Measurements from ENCODE around the gene ADCY1. TPM values are rescaled to one million over a fixed set of nuclear protein-coding genes. Genes with fewer than 3 reads are reported as not detected.

Gene ADCY1
- total and polyA plus RNA-seq, 4 donors: 21.8 to 79.2 (median 72.3) TPM

- Histone ChIP-seq H3K36me3 (ENCODE audit: control insufficient read depth, insufficient read depth, low read length) (peaks cover 72% of the 10 kb centered on the region), H3K4me1 (ENCODE audit: control insufficient read depth, insufficient read depth, low read length) (peaks cover 3% of the 10 kb centered on the region), H3K4me3 (ENCODE audit: low read depth, low read length) (no peak overlapping the region), H3K9me3 (ENCODE audit: control insufficient read depth, insufficient read depth, low read length) (no peaks in the 10 kb centered on the region), H3K27ac (ENCODE audit: low read depth, low read length) (no peak overlapping the region), H3K27me3 (ENCODE audit: control insufficient read depth, insufficient read depth, low read length) (no peaks in the 10 kb centered on the region)
- DNase-seq (ENCODE audit: low read depth in 4 of 6, low spot score in 6 of 6): no peak
- 94% methylated on average over 11 of the region's 11 CpGs for WGBS (ENCODE audit: insufficient coverage)
Observed at GRCh38 chr7:45685619-45686240, 111.6 kb downstream of the ADCY1 start.

DNA sequence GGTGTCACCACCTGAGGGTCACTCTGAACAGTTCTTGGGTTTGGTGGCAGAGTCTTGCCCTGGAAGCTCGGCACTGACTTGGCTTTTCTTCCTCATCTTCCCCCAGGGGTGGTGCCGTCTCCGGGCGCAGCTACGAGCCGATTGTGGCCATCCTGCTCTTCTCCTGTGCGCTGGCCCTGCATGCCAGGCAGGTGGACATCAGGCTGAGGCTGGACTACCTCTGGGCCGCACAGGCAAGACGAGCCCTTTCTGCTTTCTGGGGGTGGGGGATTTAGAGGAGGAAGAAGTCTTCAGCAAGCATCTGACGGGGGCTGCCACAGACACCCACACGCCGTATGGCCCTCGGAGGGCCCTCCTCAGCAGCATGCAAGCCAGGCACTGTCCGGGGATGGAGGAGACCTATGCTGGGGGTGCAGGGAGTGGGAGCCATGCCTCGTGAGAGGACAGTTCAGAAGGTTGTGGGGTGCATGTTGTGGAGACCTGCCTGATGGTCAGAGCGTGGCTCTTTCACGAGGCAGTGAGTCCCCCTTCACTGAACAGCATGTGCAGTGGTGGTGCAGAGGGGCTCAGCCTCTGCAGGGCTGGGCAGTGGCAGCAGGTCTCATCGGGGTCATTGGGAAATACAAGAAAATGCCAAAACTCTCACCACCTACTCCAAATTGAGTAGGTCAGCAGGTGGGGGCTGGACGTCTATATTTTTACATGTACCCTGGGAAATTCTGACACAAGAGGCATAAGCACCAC is 112.4 kb downstream of the ADCY1 start:
- peaks cover 66% of the 10 kb centered on the region for H3K36me3 ChIP-seq (ENCODE audit: control insufficient read depth, insufficient read depth, low read length)
- WGBS (ENCODE audit: insufficient coverage): 97% methylated on average over 18 of the region's 19 CpGs
- no peaks in the 10 kb centered on the region for H3K9me3 ChIP-seq (ENCODE audit: control insufficient read depth, insufficient read depth, low read length)
- H3K27ac ChIP-seq (ENCODE audit: low read depth, low read length): no peak overlapping the region
- peaks cover 3% of the 10 kb centered on the region for H3K4me1 ChIP-seq (ENCODE audit: control insufficient read depth, insufficient read depth, low read length)
- no peaks in the 10 kb centered on the region for H3K27me3 ChIP-seq (ENCODE audit: control insufficient read depth, insufficient read depth, low read length)
- no peak for DNase-seq (ENCODE audit: low read depth in 4 of 6, low spot score in 6 of 6)
- no peak overlapping the region for H3K4me3 ChIP-seq (ENCODE audit: low read depth, low read length)

GRCh38 chr7:45687185-45687560 is 113.0 kb downstream of the ADCY1 start:
- Histone ChIP-seq H3K27me3 (ENCODE audit: control insufficient read depth, insufficient read depth, low read length) (no peaks in the 10 kb centered on the region), H3K9me3 (ENCODE audit: control insufficient read depth, insufficient read depth, low read length) (no peaks in the 10 kb centered on the region), H3K4me1 (ENCODE audit: control insufficient read depth, insufficient read depth, low read length) (peaks cover 3% of the 10 kb centered on the region), H3K36me3 (ENCODE audit: control insufficient read depth, insufficient read depth, low read length) (peaks cover 65% of the 10 kb centered on the region), H3K4me3 (ENCODE audit: low read depth, low read length) (no peak overlapping the region), H3K27ac (ENCODE audit: low read depth, low read length) (no peak overlapping the region)
- no peak for DNase-seq (ENCODE audit: low read depth in 4 of 6, low spot score in 6 of 6)
- WGBS (ENCODE audit: insufficient coverage): 100% methylated on average over 3 of the region's 3 CpGs

DNA sequence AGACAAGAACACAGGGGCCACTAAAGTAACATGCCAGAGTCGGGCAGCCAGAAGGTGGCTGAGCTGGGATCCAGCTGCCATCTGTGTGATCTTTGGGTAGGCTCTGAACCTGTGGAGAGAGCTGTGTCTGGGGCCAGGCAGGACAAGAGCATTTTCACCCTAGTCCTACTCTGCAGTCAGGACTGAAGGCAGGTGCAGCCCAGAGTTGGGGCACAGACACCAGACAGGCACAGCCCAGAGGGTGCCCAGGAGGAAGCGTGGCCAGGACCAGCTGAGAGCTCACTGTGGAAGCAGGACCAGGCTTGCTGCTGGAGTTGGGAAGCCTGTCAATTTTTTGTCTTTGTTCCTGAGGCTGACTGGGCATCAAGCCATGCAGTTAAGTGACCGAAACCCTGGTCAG is 113.6 kb downstream of the ADCY1 start:
- 71% methylated on average over 3 of the region's 3 CpGs for WGBS (ENCODE audit: insufficient coverage)
- DNase-seq (ENCODE audit: low read depth in 4 of 6, low spot score in 6 of 6): peak in 1 of 6 donors; percentile 12
- Histone ChIP-seq H3K36me3 (ENCODE audit: control insufficient read depth, insufficient read depth, low read length) (peaks cover 64% of the 10 kb centered on the region), H3K9me3 (ENCODE audit: control insufficient read depth, insufficient read depth, low read length) (no peaks in the 10 kb centered on the region), H3K4me3 (ENCODE audit: low read depth, low read length) (no peak overlapping the region), H3K27me3 (ENCODE audit: control insufficient read depth, insufficient read depth, low read length) (no peaks in the 10 kb centered on the region), H3K4me1 (ENCODE audit: control insufficient read depth, insufficient read depth, low read length) (peaks cover under 1% of the 10 kb centered on the region), H3K27ac (ENCODE audit: low read depth, low read length) (no peak overlapping the region)

- H3K36me3 ChIP-seq (ENCODE audit: control insufficient read depth, insufficient read depth, low read length): peaks cover 62% of the 10 kb centered on the region
- no peaks in the 10 kb centered on the region for H3K27me3 ChIP-seq (ENCODE audit: control insufficient read depth, insufficient read depth, low read length)
Observed at GRCh38 chr7:45688382-45688781, 114.2 kb downstream of the ADCY1 start.

GRCh38 chr7:45689011-45689796 is 115.0 kb downstream of the ADCY1 start:
- no peak for DNase-seq (ENCODE audit: low read depth in 4 of 6, low spot score in 6 of 6)
- Histone ChIP-seq H3K27me3 (ENCODE audit: control insufficient read depth, insufficient read depth, low read length) (no peaks in the 10 kb centered on the region), H3K4me3 (ENCODE audit: low read depth, low read length) (no peak overlapping the region), H3K9me3 (ENCODE audit: control insufficient read depth, insufficient read depth, low read length) (no peaks in the 10 kb centered on the region), H3K27ac (ENCODE audit: low read depth, low read length) (no peak overlapping the region), H3K4me1 (ENCODE audit: control insufficient read depth, insufficient read depth, low read length) (no peaks in the 10 kb centered on the region), H3K36me3 (ENCODE audit: control insufficient read depth, insufficient read depth, low read length) (peaks cover 57% of the 10 kb centered on the region)
- WGBS (ENCODE audit: insufficient coverage): 94% methylated on average over 9 of the region's 10 CpGs

More at GRCh38 chr7:45688382-45688781, 114.2 kb downstream of the ADCY1 start:
- Histone ChIP-seq H3K27ac (ENCODE audit: low read depth, low read length) (no peak overlapping the region), H3K4me1 (ENCODE audit: control insufficient read depth, insufficient read depth, low read length) (no peaks in the 10 kb centered on the region), H3K9me3 (ENCODE audit: control insufficient read depth, insufficient read depth, low read length) (no peaks in the 10 kb centered on the region), H3K4me3 (ENCODE audit: low read depth, low read length) (no peak overlapping the region)
- peak in 1 of 6 donors; percentile 3 for DNase-seq (ENCODE audit: low read depth in 4 of 6, low spot score in 6 of 6)

DNA sequence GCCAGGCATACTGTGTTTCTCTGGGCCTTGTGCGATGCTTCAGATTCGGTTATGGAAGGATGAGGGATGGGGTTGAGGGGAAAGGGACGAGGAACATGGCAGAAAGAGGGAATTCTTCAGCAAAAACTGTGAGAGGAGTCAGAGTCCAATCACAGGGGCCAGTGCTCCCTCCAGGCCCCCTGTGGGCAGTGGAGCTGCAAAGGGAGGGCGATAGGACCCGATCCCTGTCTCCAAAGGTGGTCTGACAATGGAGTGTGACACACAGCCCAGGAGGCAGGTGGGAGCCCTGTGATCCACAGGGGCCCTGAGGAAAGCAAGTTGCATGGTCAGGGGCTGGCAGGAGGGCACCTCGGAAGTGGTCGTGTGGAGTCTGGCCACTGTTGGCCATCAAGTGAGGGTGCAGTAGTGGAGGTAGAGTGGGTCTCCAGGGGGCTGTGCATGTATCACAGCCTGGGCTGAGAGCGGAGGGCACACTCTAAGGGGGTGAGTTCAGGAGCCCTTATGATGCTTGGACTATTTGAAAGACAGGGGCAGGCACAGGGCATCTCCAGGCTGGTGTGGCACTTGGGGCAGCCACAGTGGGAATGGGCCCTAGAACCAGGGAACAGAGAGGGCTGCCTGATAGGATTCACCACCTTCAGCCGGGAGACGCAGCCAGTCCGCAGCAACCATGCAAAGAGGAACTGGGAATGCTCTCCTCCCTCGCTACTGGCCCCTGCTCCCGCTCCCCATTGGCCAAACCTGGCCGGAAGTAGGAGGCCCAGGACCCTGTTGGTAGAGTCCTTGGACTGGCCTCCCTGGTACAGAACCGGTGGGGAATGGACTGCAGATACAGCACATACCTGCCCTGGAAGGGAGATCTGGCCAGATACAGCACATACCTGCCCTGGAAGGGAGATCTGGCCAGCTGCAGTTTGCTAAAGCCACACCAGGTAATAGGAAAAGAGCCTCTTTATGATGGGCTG is 115.9 kb downstream of the ADCY1 start:
- no peak for DNase-seq (ENCODE audit: low read depth in 4 of 6, low spot score in 6 of 6)

GRCh38 chr7:45690762-45691150 is 116.6 kb downstream of the ADCY1 start:
- Histone ChIP-seq H3K27me3 (ENCODE audit: control insufficient read depth, insufficient read depth, low read length) (no peaks in the 10 kb centered on the region), H3K4me3 (ENCODE audit: low read depth, low read length) (no peak overlapping the region), H3K4me1 (ENCODE audit: control insufficient read depth, insufficient read depth, low read length) (no peaks in the 10 kb centered on the region), H3K27ac (ENCODE audit: low read depth, low read length) (no peak overlapping the region), H3K9me3 (ENCODE audit: control insufficient read depth, insufficient read depth, low read length) (no peaks in the 10 kb centered on the region), H3K36me3 (ENCODE audit: control insufficient read depth, insufficient read depth, low read length) (peaks cover 46% of the 10 kb centered on the region)
- DNase-seq (ENCODE audit: low read depth in 4 of 6, low spot score in 6 of 6): no peak

More for the DNA sequence above, 115.9 kb downstream of the ADCY1 start:
- Histone ChIP-seq H3K9me3 (ENCODE audit: control insufficient read depth, insufficient read depth, low read length) (no peaks in the 10 kb centered on the region), H3K4me1 (ENCODE audit: control insufficient read depth, insufficient read depth, low read length) (no peaks in the 10 kb centered on the region), H3K27me3 (ENCODE audit: control insufficient read depth, insufficient read depth, low read length) (no peaks in the 10 kb centered on the region), H3K27ac (ENCODE audit: low read depth, low read length) (no peak overlapping the region), H3K36me3 (ENCODE audit: control insufficient read depth, insufficient read depth, low read length) (peaks cover 53% of the 10 kb centered on the region), H3K4me3 (ENCODE audit: low read depth, low read length) (no peak overlapping the region)
- 98% methylated on average over 15 of the region's 15 CpGs for whole genome bisulfite sequencing (ENCODE audit: insufficient coverage)

DNA sequence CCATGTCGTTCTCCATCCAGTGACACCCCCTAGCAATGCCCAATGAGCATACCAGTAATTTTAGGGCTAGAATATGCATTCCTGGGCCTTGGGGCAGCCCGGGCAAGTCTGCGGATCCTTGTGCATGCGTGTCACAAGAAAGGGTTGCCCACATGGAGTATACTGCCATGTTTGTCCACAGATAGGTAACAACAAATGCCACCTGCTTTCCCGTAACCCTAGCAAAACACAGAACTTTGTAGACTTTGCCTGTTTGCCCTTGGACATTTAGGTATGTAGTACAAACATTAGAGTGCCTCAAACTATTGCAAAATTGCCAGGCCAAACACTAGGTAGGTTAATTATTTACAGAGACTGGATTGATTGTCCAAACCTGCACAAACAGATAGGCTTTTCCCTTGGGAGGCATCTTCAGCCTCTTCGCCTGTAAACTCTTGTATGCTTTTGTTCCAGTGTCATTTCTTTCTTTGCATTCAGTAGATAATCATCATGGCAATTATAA is 117.0 kb downstream of the ADCY1 start:
- Histone ChIP-seq H3K27ac (ENCODE audit: low read depth, low read length) (no peak overlapping the region), H3K36me3 (ENCODE audit: control insufficient read depth, insufficient read depth, low read length) (peaks cover 42% of the 10 kb centered on the region), H3K9me3 (ENCODE audit: control insufficient read depth, insufficient read depth, low read length) (no peaks in the 10 kb centered on the region), H3K4me3 (ENCODE audit: low read depth, low read length) (no peak overlapping the region), H3K4me1 (ENCODE audit: control insufficient read depth, insufficient read depth, low read length) (no peaks in the 10 kb centered on the region), H3K27me3 (ENCODE audit: control insufficient read depth, insufficient read depth, low read length) (no peaks in the 10 kb centered on the region)
- DNase-seq (ENCODE audit: low read depth in 4 of 6, low spot score in 6 of 6): no peak
- 87% methylated on average over 3 of the region's 6 CpGs for WGBS (ENCODE audit: insufficient coverage)

Data from spinal cord (tissue), 10 donors.